Esophagus squamous epithelium (tissue), 5 donors: Measurements from ENCODE around the gene KRTAP12-1. TPM values are rescaled to one million over a fixed set of nuclear protein-coding genes. Genes with fewer than 3 reads are reported as not detected.

Experiments
- DNase-seq: peaks from one replicate; lab custom pipeline; 2025; lab: John Stamatoyannopoulos, UW
- H3K27ac ChIP-seq, 4 donors: fragments of 200-600 bp; sonication (generic); one replicate each; pipeline ENCODE4 v1.5.1; 2016 to 2019; ENCODE audit warnings: mild to moderate bottlenecking in 1 of 4
- H3K27me3 ChIP-seq, 4 donors: fragments of 200-600 bp; sonication (generic); 1 replicate in 3 of 4; 2 replicates in 1 of 4; pipeline versions ENCODE4 v1.5.1 to v1.6.0; 2017 to 2021; ENCODE audit warnings: antibody characterized with exemption in 1 of 4
- H3K36me3 ChIP-seq, 3 donors: fragments of 200-600 bp; sonication (generic); one replicate each; pipeline ENCODE4 v1.5.1; 2016 to 2019
- H3K4me1 ChIP-seq, 3 donors: fragments of 200-600 bp; sonication (generic); one replicate each; pipeline ENCODE4 v1.5.1; 2017 to 2019
- H3K4me3 ChIP-seq, 4 donors: fragments of 200-600 bp; sonication (generic); 1 replicate in 3 of 4; 2 replicates in 1 of 4; pipeline ENCODE4 v1.5.1; 2016 to 2019; ENCODE audit warnings: mild to moderate bottlenecking in 2 of 4, moderate library complexity in 1 of 4
- H3K9me3 ChIP-seq, 3 donors: fragments of 200-600 bp; sonication (generic); one replicate each; pipeline ENCODE4 v1.5.1; 2016 to 2019
- CTCF ChIP-seq, 6 experiments: fragments of 450-650 bp in 4 of 6; fragments of 200-600 bp in 2 of 6; sonication (generic) in 2 of 6; IDR thresholded peaks; one replicate each; pipeline ENCODE4 v1.5.1; 2016 to 2019; ENCODE audit warnings: antibody characterized with exemption in 6 of 6, mild to moderate bottlenecking in 4 of 6, moderate library complexity in 4 of 6
- POLR2A ChIP-seq, 4 donors: fragments of 450-650 bp; IDR thresholded peaks; one replicate each; pipeline ENCODE4 v1.6.1; 2017; ENCODE audit warnings: antibody characterized with exemption in 4 of 4, mild to moderate bottlenecking in 4 of 4, moderate library complexity in 3 of 4
- WGBS, 2 donors: methylation state at CpG; one replicate each; pipeline ENCODE4 v1.1.5; 2018; 5-methylcytosine and 5-hydroxymethylcytosine counted together
- intact Hi-C: fragments of 100-400 bp; cut with DNase I; formaldehyde crosslinking; loops from one replicate; pipeline ENCODE4 v1.15.0; 2022
- small RNA-seq, 4 donors: library from RNA; depleted of rRNA; stranded (forward); fragments of <200 nt; gene quantifications; one replicate each; pipeline ENCODE3, GENCODE V24; 2016
- total RNA-seq, 4 donors: library from RNA; depleted of rRNA; stranded (reverse); fragments of >200 nt; gene quantifications; one replicate each; pipeline ENCODE4 v1.1.0, GENCODE V29; 2016
- donor health status: DM: yes; HTN: yes; CAD: no.

Gene KRTAP12-1
- total RNA-seq, 4 donors from 2014 or later = not detected

GRCh38 chr21:44637018-44637850 lies 44.7 kb downstream of the KRTAP12-1 start, which contains the start of gene KRTAP10-10:
KRTAP10-10 (plus strand) TSS chr21:44637356; CDS start chr21:44637418, 62 bp downstream.
- WGBS, 2 donors = 61 to 65% methylated on average over 6 to 9 of the region's 21 CpGs
- Histone ChIP-seq H3K9me3 (peaks cover 0 to 16% (median 3%) of the 10 kb centered on the region in 3 donors), H3K4me3 (no peak within 1 kb of the TSS), H3K36me3 (no peaks in the 10 kb centered on the region), H3K27ac (no peak within 1 kb of the TSS), H3K27me3 (peaks cover 0 to 61% (median 0%) of the 10 kb centered on the region in 4 donors), H3K4me1 (no peaks in the 10 kb centered on the region)
- TF ChIP-seq POLR2A (IDR thresholded peaks at IDR 0.05) = no peak
- no peak for TF ChIP-seq CTCF (IDR thresholded peaks at IDR 0.05)
- intact Hi-C loops = no loop called here
- DNase-seq = no peak

GRCh38 chr21:44636209-44637017 lies 45.5 kb downstream of the KRTAP12-1 start:
- intact Hi-C loops = no loop called here
- Histone ChIP-seq H3K4me1 (no peaks in the 10 kb centered on the region), H3K36me3 (no peaks in the 10 kb centered on the region), H3K27me3 (peaks cover 0 to 61% (median 0%) of the 10 kb centered on the region in 4 donors), H3K9me3 (peaks cover 0 to 19% (median 7%) of the 10 kb centered on the region in 3 donors), H3K27ac (no peak overlapping the region), H3K4me3 (no peak overlapping the region)
- 75 to 88% methylated on average over 7 to 8 of the region's 15 CpGs for WGBS, 2 donors
- TF ChIP-seq CTCF (IDR thresholded peaks at IDR 0.05) = no peak
- TF ChIP-seq POLR2A (IDR thresholded peaks at IDR 0.05) = no peak
- DNase-seq = no peak

- DNase-seq = no peak
These were observed 49.9 kb downstream of the KRTAP12-1 start for GRCh38 chr21:44632067-44632466.

More at GRCh38 chr21:44632067-44632466, 49.9 kb downstream of the KRTAP12-1 start:
- no peak for TF ChIP-seq POLR2A (IDR thresholded peaks at IDR 0.05)
- no peak for TF ChIP-seq CTCF (IDR thresholded peaks at IDR 0.05)
- Histone ChIP-seq H3K9me3 (peaks cover 0 to 26% (median 7%) of the 10 kb centered on the region in 3 donors), H3K36me3 (no peaks in the 10 kb centered on the region), H3K4me3 (no peak overlapping the region), H3K4me1 (no peaks in the 10 kb centered on the region), H3K27ac (no peak overlapping the region), H3K27me3 (peaks cover 0 to 39% (median 0%) of the 10 kb centered on the region in 4 donors)
- intact Hi-C loops = no loop called here
- 81 to 91% methylated on average over 1 of the region's 1 CpG for WGBS, 2 donors

Small RNAs within 50 kb of the gene (small RNA-seq; reads per million reads assigned to genes)
- gene KRTAP12-6P = 0 reads per million in 4 donors

Other genes with a start within 250 kb of the KRTAP12-1 start
- 1 to 10 TPM in 2 of 4 donors, under 1 TPM in 2; 0.57 to 2.9 (median 1.1) TPM for gene LRRC3, start 226.7 kb downstream of the KRTAP12-1 start, total RNA-seq
- gene KRTAP10-1, start 142.0 kb downstream of the KRTAP12-1 start, total RNA-seq = not detected
- not detected for gene KRTAP10-2, start 130.7 kb downstream of the KRTAP12-1 start, total RNA-seq
- gene KRTAP10-3, start 123.4 kb downstream of the KRTAP12-1 start, total RNA-seq = not detected
- not detected for gene KRTAP10-4, start 108.4 kb downstream of the KRTAP12-1 start, total RNA-seq
- not detected for gene KRTAP10-5, start 101.6 kb downstream of the KRTAP12-1 start, total RNA-seq
- not detected for gene KRTAP10-6, start 89.7 kb downstream of the KRTAP12-1 start, total RNA-seq
- gene KRTAP10-7, start 81.6 kb downstream of the KRTAP12-1 start, total RNA-seq = not detected
- gene KRTAP10-8, start 70.1 kb downstream of the KRTAP12-1 start, total RNA-seq = not detected
- not detected for gene KRTAP10-9, start 55.1 kb downstream of the KRTAP12-1 start, total RNA-seq
- gene KRTAP10-10, start 44.8 kb downstream of the KRTAP12-1 start, total RNA-seq = not detected
- not detected for gene KRTAP10-11, start 35.7 kb downstream of the KRTAP12-1 start, total RNA-seq
- gene KRTAP12-4, start 27.5 kb downstream of the KRTAP12-1 start, total RNA-seq = not detected
- gene KRTAP12-3, start 24.2 kb downstream of the KRTAP12-1 start, total RNA-seq = not detected
- gene KRTAP12-2, start 15.2 kb downstream of the KRTAP12-1 start, total RNA-seq = not detected
- gene KRTAP10-12, start 15.0 kb upstream of the KRTAP12-1 start, total RNA-seq = not detected
- not detected for gene TSPEAR, start 29.4 kb upstream of the KRTAP12-1 start, total RNA-seq
- 10 to 100 TPM; 27.9 to 70.0 (median 51.1) TPM for gene UBE2G2, start 119.7 kb upstream of the KRTAP12-1 start, total RNA-seq
- gene SUMO3, start 135.9 kb upstream of the KRTAP12-1 start, total RNA-seq = 10 to 100 TPM; 22.9 to 55.0 (median 46.5) TPM
- 100 to 1,000 TPM in 3 of 4 donors, 10 to 100 TPM in 1; 83.1 to 132 (median 114) TPM for gene PTTG1IP, start 191.5 kb upstream of the KRTAP12-1 start, total RNA-seq
- 10 to 100 TPM in 2 of 4 donors, 1 to 10 TPM in 2; 6.6 to 47.1 (median 18.5) TPM for gene ITGB2, start 238.7 kb upstream of the KRTAP12-1 start, total RNA-seq